HL-60 (cell line): ENCODE results near the gene EFCC1.

Experiments used
- CTCF ChIP-seq: IDR thresholded peaks from one replicate; pipeline ENCODE4 v1.5.1; 2011; ENCODE audit warnings: low read length, control low read depth, inconsistent platforms; ENCODE audit not compliant: insufficient read depth
- POLR2AphosphoS5 ChIP-seq: IDR thresholded peaks from 2 replicates; pipeline ENCODE4 v1.6.1; 2012; ENCODE audit warnings: low read depth
- SPI1 ChIP-seq: IDR thresholded peaks from 2 replicates; pipeline ENCODE4 v1.6.1; 2012; ENCODE audit warnings: low read depth, mild to moderate bottlenecking, borderline replicate concordance

DNA sequence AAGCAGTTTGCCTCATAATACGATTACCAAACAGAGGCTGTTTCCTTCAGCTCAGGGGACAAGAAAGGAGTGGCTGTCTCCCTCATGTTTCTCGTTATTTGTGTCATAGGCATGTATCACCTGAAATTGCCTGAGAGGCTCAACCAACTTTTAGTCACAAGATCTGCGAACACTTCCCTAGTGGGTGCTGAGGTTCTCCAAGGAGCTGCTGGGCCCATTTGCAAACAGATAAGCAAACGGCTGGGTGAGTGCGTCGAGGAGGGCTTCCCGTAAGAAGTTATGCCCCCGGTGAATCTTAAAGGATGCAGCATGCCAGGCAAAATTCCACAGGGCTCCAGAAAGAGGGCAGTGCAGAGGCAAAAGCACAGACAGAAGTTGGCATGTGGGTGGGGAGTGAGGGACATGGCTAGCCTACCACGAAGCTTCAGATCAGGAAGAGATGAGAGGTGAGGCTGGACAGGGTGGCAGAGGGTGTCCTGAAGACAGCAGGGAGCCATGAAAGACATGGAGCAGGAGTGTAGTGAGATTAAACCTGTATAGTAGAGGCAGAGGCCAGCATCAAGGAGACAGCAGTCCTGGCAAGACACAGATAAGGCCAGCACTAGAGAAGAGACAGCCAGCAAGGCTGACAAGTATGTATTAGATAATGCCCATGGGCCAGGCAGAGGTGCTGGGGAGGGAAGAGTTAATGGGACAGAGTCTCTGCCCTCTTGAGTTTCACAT lies 55.5 kb downstream of the EFCC1 start:
- TF ChIP-seq CTCF (no peak), POLR2AphosphoS5 (no peak), SPI1 (no peak)
